NCI-H2081 (cell line): ENCODE results near the gene EIF4EBP2.

Source experiments
- DNase-seq, 2 experiments: peaks; one replicate each; lab custom pipeline; 2025; lab: John Stamatoyannopoulos, UW

EIF4EBP2 gene

DNA sequence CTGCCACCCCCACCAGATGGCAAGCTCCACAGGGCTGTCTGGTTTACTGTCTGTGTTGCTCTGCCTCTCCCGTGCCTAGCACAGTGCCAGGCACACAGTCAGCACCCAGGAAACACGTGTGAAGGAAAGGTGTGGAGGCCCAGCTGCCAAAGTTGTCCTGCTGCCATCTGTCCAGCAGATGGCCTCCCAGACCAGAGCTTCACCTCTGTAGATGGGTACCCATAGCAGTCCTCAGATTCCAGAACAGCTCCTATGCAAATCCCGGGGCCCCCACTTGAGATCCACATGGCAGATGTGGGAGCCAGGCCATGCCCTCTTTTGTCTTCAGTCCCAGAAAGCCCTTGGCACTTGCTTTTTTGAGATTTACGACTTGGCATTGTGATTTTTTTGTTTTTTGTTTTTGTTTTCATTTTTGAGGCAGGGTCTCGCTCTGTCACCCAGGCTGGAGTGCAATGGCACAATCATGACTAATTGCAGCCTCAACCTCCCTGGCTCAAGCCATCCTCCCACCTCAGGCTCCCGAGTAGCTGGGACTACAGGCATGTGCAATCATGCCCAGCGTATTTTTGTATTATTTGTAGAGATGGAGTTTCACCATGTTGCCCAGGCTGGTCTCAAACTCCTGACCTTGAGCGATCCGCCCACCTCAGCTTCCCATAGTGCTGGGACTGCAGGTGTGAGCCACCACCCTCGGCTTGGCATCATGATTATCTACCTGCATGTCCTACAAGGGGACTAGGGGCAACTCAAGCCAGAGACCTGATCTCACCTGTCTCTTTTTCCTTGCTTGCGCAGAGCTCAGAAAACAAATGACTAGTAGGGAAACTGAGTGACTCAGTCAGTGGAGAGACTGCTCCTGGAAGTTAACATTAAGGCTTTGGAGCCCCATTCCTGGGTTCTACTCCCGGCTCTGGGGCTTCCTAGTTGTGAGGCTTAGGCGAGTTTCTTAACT is 57.7 kb downstream of the EIF4EBP2 start:
- peak; percentile 19 to 53 for DNase-seq

DNA sequence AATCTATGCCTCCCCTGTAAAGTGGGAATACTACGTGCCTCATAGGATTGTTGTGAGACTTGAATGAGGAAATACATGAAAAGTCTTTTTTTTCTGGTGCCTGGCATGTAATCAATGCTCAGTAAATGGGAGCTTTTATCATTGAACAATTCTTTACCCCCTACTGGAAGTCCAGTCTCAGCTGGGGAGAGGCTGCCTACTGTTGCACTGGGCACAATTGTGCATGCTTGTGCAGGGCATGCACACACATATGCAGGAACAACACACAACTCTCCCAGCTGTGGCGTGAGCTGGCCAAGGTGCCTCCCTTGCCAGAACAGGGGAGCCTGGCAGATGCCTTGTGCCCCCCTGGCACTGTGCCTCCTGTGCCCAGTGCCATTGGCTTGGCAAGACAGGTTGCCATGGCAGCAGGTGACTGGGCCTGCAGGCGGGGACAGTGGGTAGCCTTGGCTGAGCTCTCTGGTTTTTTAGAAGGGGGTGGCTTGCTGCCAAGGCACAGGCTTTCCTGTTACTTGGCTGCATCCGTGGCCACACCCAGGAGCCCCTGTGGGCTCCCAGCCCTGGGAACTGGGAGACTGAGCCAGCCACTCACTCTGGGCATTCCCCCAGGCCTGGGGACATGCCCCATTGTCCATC is 58.5 kb downstream of the EIF4EBP2 start:
- peak; percentile 81 to 93 for DNase-seq

DNA sequence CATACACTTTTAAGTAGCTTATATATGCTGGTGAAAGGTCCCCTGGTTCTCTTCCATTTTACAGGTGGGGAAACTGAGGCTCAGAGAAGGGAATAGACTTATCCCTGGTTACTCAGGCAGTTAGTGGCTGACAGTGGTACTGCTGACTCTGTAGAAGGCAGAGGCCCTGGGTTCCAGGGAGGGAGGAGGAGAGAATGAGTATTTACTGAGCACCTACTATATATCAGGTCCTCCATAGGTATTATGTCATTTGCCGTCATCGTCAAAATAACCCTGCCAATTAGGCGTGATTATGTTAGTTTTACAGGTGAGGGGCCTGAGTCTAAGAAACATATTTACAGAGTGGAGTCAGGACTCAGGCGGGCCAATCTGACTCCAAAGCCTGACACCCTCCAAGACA is 61.3 kb downstream of the EIF4EBP2 start:
- DNase-seq, result no peak

DNA sequence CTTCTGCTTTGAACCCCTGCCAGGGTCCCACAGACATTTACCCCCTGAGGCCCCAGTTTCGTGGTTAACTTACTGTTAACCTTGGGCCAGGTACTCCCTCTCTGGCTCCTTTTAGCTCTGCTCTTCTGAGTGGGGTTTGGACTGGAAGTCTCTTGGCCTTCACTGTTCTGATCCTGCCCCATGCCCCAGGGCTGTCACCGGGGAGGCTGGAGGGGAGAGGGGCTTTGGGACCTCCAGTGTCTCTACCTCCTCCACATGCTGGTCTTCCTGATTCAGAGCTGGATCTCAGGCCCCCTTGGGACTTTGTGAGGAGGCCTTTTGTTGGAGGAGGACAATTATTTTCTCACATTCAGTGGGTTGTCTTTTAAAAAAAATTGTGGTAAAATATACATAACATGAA is 61.9 kb downstream of the EIF4EBP2 start:
- no peak for DNase-seq

DNA sequence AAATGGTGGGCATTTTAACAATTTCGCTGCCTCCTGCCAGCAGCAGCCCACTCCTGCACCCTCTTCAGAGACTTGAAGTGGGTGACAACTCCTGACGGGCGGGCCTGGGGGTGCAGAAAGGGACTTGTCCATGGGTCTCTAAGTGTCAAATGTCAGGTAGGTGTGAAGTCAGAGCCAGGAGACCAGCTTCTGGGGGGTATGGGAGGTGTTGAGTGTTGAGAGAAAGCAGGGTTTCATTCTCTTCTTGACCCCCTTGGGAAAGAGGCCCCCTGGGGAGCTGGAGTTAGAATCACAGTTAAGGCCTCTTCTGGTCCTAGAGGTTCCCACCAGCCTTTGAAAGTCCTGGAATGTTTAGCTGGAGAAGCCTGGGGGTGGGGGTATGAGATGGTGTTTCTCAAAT is 63.0 kb downstream of the EIF4EBP2 start:
- DNase-seq, result no peak

GRCh38 chr10:70472799-70473454 is 69.0 kb downstream of the EIF4EBP2 start:
- no peak for DNase-seq

GRCh38 chr10:70474780-70475179 is 70.8 kb downstream of the EIF4EBP2 start:
- DNase-seq, result no peak

DNA sequence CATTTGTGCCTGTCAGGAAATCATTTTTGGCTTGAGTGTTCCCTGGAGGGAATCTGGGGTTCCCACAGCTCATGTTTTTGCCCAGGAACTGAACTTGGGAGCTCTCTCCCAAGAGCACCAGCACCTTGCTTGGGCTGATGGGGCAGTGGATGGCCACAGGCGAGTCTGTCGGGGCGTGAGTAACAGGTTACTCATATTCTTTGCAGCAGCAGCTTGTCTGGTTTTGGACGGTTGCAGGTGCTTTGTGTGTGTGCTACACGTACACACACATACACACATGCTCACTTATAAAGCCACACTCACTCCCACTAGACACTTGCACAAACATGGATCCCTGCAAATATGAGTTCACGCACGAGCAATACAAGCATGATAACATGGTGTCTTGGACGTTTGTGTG is 71.7 kb downstream of the EIF4EBP2 start:
- no peak for DNase-seq

DNA sequence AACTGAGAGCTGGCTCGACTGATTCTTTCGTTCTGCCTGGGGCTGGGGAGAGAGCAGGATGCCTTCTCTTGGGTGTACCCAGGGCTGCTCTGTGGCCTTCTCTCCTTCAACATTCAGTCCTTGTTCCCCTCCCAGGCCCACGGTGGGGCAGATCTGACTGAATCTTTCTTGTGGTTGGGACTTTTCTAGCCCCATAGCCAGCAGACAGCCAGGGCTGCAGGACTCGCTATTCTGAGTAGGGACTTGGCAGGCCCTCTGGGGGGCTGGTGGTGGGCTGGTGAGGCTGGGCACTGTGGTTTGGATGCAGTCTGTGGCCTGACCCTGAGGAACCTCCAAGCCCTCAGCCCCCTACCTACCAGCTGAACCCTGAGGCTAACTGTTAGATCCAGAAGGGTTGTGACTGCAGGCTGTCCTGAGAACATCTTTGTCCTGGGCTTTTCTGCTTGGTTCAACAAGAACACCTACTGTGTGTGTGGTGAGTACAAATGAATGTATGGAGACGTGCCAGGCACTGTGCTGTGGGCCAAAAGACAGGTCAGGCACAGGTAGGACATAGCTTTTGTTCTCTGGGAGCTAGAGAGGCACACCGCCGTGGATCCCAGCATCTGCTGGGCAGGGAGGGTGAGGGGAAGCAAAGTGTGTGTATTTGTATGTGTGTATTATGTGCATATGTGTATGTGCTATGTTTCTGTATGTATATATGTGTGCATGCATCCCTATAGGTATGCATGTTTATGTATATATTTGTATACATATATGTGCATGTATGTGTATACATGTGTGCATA is 72.5 kb downstream of the EIF4EBP2 start:
- DNase-seq, result no peak

DNA sequence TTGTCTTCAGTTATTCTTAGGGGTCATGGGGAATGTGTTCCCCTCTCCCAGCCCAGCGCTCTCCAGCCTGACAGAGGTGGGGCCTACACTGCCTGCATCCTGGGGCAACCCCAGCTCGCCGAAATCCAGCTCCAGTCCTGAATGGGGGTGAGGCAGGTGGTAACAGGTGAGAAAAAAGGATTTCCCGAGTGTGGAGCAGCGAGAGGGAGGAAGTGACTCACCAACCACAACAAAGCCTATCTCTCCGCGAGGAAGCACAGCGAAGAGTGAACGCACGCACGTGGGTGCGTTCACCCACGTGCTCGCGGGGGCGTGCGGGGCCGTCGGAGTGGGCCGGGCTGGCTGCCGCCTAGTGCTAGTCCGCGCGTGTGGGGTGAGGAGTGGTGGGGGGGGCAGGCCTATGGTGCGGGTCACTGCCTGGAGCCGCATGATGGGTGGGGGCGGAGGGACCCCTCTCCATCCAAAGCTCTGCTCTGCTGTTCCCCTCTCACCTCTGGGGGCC is 73.8 kb downstream of the EIF4EBP2 start:
- no peak for DNase-seq
